ENCODE results near the gene SLC45A2. TPM values are rescaled to one million over a fixed set of nuclear protein-coding genes. Genes with fewer than 3 reads are reported as not detected.

The SLC45A2 gene
- total RNA-seq, 4 donors from 2014 or later, result 0.26 TPM; not detected in 3

GRCh38 chr5:34007201-34007620 is 22.7 kb upstream of the SLC45A2 start:
- H3K27ac ChIP-seq (replicated peaks in 1 of 4), result peak overlapping the region; percentile 89 to 95 (median 91)
- 4% methylated on average over 11 of the region's 11 CpGs for WGBS
- intact Hi-C loops (cut with DNase I), result loop anchor here (10.0 kb wide), 1 partner anchor 918 kb away; the partner anchor contains the start of gene DNAJC21
- H3K27me3 ChIP-seq, result no peaks in the 10 kb centered on the region
- H3K4me3 ChIP-seq, result peak overlapping the region; percentile 69 to 85 (median 70)
- no peak for DNase-seq (ENCODE audit: extremely low spot score)
- H3K4me1 ChIP-seq, result peaks cover 14 to 31% (median 26%) of the 10 kb centered on the region in 4 donors
- peaks cover 0 to 25% (median 11%) of the 10 kb centered on the region in 4 donors for H3K36me3 ChIP-seq
- TF ChIP-seq CTCF (IDR thresholded peaks at IDR 0.05) (no peak), POLR2AphosphoS5 (IDR thresholded peaks at IDR 0.05) (no peak)
- H3K9me3 ChIP-seq, result no peaks in the 10 kb centered on the region

- no peaks in the 10 kb centered on the region for H3K27me3 ChIP-seq
- no peaks in the 10 kb centered on the region for H3K9me3 ChIP-seq
- DNase-seq (ENCODE audit: extremely low spot score), result peak; percentile 55
- peaks cover 14 to 45% (median 40%) of the 10 kb centered on the region in 4 donors for H3K4me1 ChIP-seq
- 62% methylated on average over 4 of the region's 4 CpGs for WGBS
- peak overlapping the region; percentile 89 to 95 (median 91) for H3K27ac ChIP-seq (replicated peaks in 1 of 4)
- no peak for TF ChIP-seq POLR2A (IDR thresholded peaks at IDR 0.05; ENCODE audit: low read depth)
- TF ChIP-seq POLR2AphosphoS5 (IDR thresholded peaks at IDR 0.05), result no peak
- TF ChIP-seq EP300 (IDR thresholded peaks at IDR 0.05), result no peak
- no peak for TF ChIP-seq CTCF (IDR thresholded peaks at IDR 0.05)
- no peak overlapping the region for H3K4me3 ChIP-seq
- peaks cover 0 to 27% (median 11%) of the 10 kb centered on the region in 4 donors for H3K36me3 ChIP-seq
- intact Hi-C loops (cut with DNase I), result loop anchor here (10.0 kb wide), 1 partner anchor 919 kb away; the partner anchor contains the start of gene DNAJC21
Measured at GRCh38 chr5:34005681-34006080, 21.2 kb upstream of the SLC45A2 start.

DNA sequence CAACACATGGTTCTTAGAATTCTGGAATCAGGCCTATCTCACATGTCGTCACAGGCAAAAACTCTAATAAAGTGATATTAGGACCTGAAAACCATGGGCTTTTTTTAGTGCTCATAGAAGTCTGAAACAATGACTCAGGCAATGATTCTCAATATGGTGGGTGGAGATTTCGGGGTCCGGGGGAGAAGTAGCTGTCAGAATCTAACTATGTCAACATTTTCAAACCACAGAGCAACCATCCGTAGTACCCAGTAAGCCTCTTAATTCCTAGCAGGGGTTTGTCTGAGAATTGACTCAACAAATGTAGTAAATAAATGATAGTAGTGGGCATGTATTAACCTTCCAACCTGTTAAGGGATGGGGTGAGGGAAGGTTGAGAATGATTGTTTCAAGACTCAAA is 20.7 kb upstream of the SLC45A2 start:
- intact Hi-C loops (cut with DNase I), result loop anchor here (10.0 kb wide), 1 partner anchor 920 kb away; the partner anchor contains the start of gene DNAJC21
- no peak for TF ChIP-seq EP300 (IDR thresholded peaks at IDR 0.05)
- no peak for TF ChIP-seq CTCF (IDR thresholded peaks at IDR 0.05)
- TF ChIP-seq POLR2AphosphoS5 (IDR thresholded peaks at IDR 0.05), result no peak
- TF ChIP-seq POLR2A (IDR thresholded peaks at IDR 0.05; ENCODE audit: low read depth), result no peak
- 80% methylated on average over 4 of the region's 4 CpGs for WGBS
- H3K36me3 ChIP-seq, result peaks cover 0 to 27% (median 11%) of the 10 kb centered on the region in 4 donors
- no peak overlapping the region for H3K4me3 ChIP-seq
- peak overlapping the region; percentile 89 to 95 (median 91) for H3K27ac ChIP-seq (replicated peaks in 1 of 4)
- H3K27me3 ChIP-seq, result no peaks in the 10 kb centered on the region
- DNase-seq (ENCODE audit: extremely low spot score), result peak; percentile 24
- no peaks in the 10 kb centered on the region for H3K9me3 ChIP-seq
- H3K4me1 ChIP-seq, result peaks cover 14 to 49% (median 42%) of the 10 kb centered on the region in 4 donors

DNA sequence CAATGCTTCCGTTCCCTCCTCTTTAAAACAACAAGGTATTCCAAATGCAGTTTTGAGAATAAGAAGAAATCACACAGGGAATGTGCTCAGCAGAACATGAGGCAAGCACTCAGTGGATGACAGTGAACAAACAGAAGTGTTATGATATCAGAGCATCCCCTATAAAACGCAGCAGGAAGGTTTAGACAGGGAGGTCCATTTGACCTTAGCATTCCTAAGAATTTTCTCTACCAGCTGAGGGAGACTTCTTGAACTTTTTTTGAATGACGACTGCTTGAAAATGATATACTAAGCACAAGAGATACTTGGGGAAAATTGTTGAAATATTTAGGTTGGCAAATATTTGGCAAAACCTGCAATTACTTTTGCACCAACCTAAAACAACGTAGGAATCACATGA is 19.4 kb upstream of the SLC45A2 start:
- Histone ChIP-seq H3K36me3 (peaks cover 0 to 27% (median 11%) of the 10 kb centered on the region in 4 donors), H3K27ac (replicated peaks in 1 of 4) (no peak overlapping the region), H3K9me3 (no peaks in the 10 kb centered on the region), H3K4me1 (peaks cover 12 to 46% (median 40%) of the 10 kb centered on the region in 4 donors), H3K4me3 (no peak overlapping the region), H3K27me3 (no peaks in the 10 kb centered on the region)
- TF ChIP-seq CTCF (IDR thresholded peaks at IDR 0.05), result no peak
- TF ChIP-seq POLR2AphosphoS5 (IDR thresholded peaks at IDR 0.05), result no peak
- no peak for TF ChIP-seq EP300 (IDR thresholded peaks at IDR 0.05)
- TF ChIP-seq POLR2A (IDR thresholded peaks at IDR 0.05; ENCODE audit: low read depth), result no peak
- 95% methylated on average over 4 of the region's 4 CpGs for WGBS
- intact Hi-C loops (cut with DNase I), result loop anchor here (10.0 kb wide), 1 partner anchor 921 kb away; the partner anchor contains the start of gene DNAJC21
- peak; percentile 5 for DNase-seq (ENCODE audit: extremely low spot score)
